Measurements from ENCODE around the gene PSMD13. TPM values are rescaled to one million over a fixed set of nuclear protein-coding genes. Genes with fewer than 3 reads are reported as not detected.

The PSMD13 gene
- total and polyA plus RNA-seq, 7 donors: 108 to 265 (median 171) TPM

DNA sequence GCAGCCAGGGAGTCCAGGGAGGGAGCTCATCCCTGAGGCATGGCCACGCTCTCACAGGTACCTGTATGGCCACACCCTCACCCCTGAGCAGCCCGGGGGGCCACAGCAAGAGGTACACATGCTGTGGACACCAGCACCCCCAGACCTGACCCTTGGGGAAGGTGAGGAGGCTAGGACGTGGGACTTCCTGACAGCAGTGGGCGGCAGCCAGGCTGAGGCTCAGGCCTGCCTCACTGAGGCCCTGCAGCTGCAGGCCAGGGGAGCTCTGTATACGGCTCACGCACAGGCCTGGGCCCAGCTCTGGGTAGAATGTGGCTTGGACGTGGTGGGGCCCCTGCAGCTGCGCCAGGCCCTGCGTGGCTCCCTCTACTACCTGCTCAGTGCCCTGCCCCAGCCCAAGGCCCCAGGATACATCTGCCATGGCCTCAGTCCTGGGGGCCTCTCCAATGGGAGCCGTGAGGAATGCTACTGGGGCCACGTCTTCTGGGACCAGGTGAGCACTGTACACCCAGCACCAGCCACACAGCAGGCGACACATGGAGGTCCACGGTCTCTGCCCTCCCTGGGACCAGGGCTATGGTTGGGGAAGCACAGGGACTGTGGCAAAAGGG, 54.0 kb downstream of the PSMD13 start:
- DNase-seq: peak; percentile 16 to 48
- H3K27ac ChIP-seq: no peak overlapping the region
- TF ChIP-seq CTCF (IDR thresholded peaks at IDR 0.05): no peak
- no peak overlapping the region for H3K4me3 ChIP-seq
- H3K27me3 ChIP-seq (ENCODE audit: insufficient read depth in 3 of 3, low read length in 2 of 3): peaks cover 0 to 38% (median 13%) of the 10 kb centered on the region in 3 donors
- ATAC-seq: no peak
- 90 to 94% (median 92%) methylated on average over 12 to 13 of the region's 13 CpGs for WGBS, 3 donors
- H3K36me3 ChIP-seq (ENCODE audit: insufficient read depth in 1 of 2, low read depth in 1 of 2): no peaks in the 10 kb centered on the region
- no peaks in the 10 kb centered on the region for H3K9me3 ChIP-seq
- H3K4me1 ChIP-seq: no peaks in the 10 kb centered on the region
- intact Hi-C loops (cut with DNase I): no loop called here

- 80 to 88% (median 85%) methylated on average over 44 of the region's 44 CpGs for WGBS, 3 donors
- DNase-seq (peak; percentile 8 to 49), ATAC-seq (no peak)
- no peaks in the 10 kb centered on the region for H3K4me1 ChIP-seq
- H3K4me3 ChIP-seq: no peak overlapping the region
- intact Hi-C loops (cut with DNase I): no loop called here
- H3K27me3 ChIP-seq (ENCODE audit: insufficient read depth in 3 of 3, low read length in 2 of 3): peaks cover 0 to 39% (median 10%) of the 10 kb centered on the region in 3 donors
- H3K36me3 ChIP-seq (ENCODE audit: insufficient read depth in 1 of 2, low read depth in 1 of 2): no peaks in the 10 kb centered on the region
- no peaks in the 10 kb centered on the region for H3K9me3 ChIP-seq
- no peak overlapping the region for H3K27ac ChIP-seq
- no peak for TF ChIP-seq CTCF (IDR thresholded peaks at IDR 0.05)
Observed at GRCh38 chr11:291281-292210, 54.8 kb downstream of the PSMD13 start.

- no peak for ATAC-seq
- H3K27ac ChIP-seq: no peak overlapping the region
- H3K27me3 ChIP-seq (ENCODE audit: insufficient read depth in 3 of 3, low read length in 2 of 3): peaks cover 0 to 39% (median 10%) of the 10 kb centered on the region in 3 donors
- WGBS, 3 donors: 87 to 91% (median 88%) methylated on average over 27 to 29 of the region's 29 CpGs
- H3K36me3 ChIP-seq (ENCODE audit: insufficient read depth in 1 of 2, low read depth in 1 of 2): no peaks in the 10 kb centered on the region
- intact Hi-C loops (cut with DNase I): no loop called here
- H3K4me3 ChIP-seq: no peak overlapping the region
- H3K9me3 ChIP-seq: no peaks in the 10 kb centered on the region
- TF ChIP-seq CTCF (IDR thresholded peaks at IDR 0.05): no peak
- no peaks in the 10 kb centered on the region for H3K4me1 ChIP-seq
- peak; percentile 11 to 46 for DNase-seq
Observed at GRCh38 chr11:292211-293121, 55.7 kb downstream of the PSMD13 start.

- Histone ChIP-seq H3K4me1 (no peaks in the 10 kb centered on the region), H3K27me3 (ENCODE audit: insufficient read depth in 3 of 3, low read length in 2 of 3) (peaks cover 0 to 35% (median 6%) of the 10 kb centered on the region in 3 donors), H3K27ac (no peak overlapping the region), H3K4me3 (no peak overlapping the region), H3K36me3 (ENCODE audit: insufficient read depth in 1 of 2, low read depth in 1 of 2) (no peaks in the 10 kb centered on the region), H3K9me3 (no peaks in the 10 kb centered on the region)
- no peak for ATAC-seq
- DNase-seq: peak; percentile 7 to 30
- WGBS, 3 donors: 85 to 87% (median 85%) methylated on average over 18 of the region's 18 CpGs
- no peak for TF ChIP-seq CTCF (IDR thresholded peaks at IDR 0.05)
- intact Hi-C loops (cut with DNase I): no loop called here
Observed at GRCh38 chr11:293271-293851, 56.6 kb downstream of the PSMD13 start.
